HUDEP-2 (cell line): ENCODE results near the gene TMEM184B.

Experiments
- DNase-seq, 76 experiments: peaks; one replicate each; lab custom pipeline; 2025; ENCODE audit not compliant: unreplicated experiment in 76 of 76; lab: John Stamatoyannopoulos, UW

TMEM184B gene

DNA sequence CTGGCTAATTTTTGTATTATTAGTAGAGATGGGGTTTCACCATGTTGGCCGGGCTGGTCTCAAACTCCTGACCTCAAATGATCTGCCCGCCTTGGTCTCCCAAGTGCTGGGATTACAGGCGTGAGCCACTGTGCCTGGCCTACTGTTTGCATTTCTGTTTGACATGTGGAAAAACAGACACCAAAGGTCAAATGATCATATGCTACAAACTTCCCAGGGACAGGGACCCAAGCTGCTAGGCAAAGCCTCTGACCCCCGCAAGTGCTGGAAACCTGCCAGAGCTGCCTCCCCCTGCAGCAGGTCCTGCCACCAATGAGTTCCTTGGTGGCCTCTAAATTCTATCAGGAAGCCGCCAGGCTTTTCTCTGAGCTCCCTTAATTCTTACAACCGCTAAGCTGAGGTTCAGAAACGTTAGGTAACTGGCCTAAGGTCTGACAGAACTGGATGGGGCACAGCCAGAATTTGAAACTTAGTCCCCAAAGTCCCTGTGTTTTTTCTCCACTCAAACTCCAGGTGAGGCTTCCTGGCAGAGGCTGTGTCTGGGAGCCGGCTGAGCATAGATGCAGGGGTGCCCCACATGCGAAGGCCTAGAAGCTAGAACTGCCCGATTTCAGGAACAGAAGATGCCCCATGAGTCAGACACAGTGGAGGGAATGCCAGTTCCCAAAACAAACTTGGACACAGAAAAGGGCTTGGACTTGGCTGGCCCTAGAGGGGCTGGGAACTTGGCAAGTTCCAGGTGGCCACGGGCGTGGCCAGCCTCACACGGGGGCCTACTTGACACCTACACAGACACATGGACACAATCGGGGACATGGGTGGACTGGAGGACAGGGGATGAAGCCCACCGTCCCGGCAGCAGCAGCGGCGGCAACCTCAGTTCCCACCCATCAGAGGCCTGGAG, 37.1 kb upstream of the TMEM184B start:
- DNase-seq, result no peak

DNA sequence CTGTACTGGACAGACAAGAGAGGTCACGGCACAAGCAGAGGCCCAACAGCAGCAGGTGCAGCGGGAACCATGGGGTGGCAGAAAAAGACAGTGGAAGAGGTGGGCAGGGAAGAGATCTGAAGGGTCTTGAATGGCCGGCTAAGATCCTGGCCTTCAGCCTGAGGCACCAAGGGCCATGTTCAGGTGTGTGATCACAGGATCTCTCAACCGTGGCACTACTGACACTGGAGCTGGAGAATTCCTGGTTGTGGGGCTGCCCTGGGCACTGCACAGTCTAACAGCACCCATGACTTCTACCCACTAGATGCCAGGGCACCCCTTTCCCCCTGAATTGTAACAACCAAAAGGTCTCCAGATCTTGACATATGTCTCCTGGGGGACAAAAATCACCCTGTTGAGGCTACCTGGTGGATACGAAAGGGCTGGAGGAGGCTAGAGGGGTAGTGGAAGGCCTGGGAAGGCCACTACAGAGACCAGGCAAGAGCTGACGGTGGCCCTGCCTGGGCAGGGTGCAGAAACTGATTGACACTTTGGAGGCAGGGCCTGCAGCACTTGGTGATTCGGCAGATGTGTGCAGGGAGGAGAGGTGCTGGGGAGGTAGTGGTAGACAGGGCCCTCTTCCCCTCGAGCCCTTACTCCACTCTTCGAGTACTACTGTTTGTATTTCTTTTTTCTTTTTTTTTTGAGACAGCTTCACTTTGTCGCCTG, 36.1 kb upstream of the TMEM184B start:
- DNase-seq, result no peak

DNA sequence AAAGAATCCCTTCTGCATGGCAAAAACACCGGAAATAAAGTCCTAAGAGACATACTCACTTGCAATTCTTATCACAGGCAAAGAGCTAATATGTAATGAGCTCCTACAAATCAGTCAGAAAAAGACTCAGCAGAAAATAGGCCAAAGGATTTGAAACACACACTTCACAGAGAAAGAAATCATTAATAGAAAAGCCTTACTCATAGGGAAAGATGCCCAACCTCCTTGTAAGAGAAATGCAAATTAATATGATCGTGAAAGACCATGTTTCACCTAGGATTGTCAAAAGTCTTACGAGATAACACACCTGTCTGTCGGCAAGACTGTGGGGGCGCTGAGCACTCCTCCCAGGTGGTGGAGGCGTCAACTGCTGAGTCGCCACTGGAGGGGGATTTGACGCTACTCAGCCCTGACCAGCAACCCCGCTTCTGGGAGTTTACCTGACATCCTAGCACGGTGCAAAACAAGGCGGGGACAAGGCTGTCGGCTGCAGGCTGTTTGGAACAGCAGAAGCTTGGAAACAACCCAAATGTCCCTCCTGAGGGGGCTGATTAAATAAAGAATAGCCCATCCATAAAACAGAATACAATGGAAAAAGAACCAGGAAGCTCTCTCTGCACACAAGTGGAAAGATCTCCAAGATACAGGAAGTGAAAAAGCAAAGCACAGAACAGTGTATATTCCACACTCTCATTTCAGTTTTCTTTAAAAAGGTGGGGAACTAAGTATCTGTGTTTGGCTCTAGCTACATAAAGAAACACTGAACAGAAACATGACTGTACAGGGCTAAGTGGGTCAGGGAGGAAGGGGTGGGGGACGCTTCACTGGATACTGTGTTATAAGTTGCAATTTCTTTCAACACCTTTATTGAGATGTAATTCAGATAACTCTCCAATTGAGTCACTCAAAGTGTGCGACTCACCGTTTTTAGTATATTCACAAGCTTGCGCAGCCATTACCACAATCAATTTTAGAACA, 33.0 kb upstream of the TMEM184B start:
- no peak for DNase-seq

DNA sequence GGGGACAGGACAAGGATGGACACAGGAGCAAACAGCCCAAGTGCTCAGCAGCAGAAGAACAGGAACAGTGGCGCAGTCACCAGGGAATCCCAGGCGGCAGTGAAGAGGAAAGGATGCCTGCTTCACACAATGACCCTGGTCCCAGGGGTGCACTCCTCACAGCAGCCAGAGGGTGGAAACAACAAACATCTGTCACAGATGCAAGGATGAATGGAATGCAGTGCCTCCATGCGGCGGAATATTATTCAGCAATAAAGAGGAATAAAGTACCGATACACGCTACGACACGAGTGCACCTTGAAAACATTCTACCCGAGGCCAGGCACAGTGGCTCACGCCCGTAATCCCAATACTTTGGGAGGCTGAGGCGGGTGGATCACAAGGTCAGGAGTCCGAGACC, 31.7 kb upstream of the TMEM184B start:
- no peak for DNase-seq

DNA sequence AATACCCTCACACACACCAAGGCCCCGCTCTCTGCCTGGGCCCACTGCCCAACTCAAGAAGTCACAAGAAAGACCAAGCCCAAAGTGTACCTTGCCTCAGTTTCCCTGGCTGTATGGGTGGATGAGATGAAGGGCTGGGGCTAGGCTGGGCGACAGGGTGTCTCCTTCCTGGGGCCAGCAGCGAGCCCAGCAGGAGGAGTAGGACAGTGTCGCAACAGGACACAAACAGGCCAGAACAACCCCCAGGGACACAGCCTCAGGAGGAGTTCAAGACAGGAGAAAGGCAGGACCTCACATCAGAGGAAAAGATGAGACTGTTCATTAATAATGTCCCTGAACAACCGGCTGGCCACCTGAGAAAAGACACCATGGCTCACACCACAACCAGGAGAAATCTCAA, 31.2 kb upstream of the TMEM184B start:
- DNase-seq, result no peak

DNA sequence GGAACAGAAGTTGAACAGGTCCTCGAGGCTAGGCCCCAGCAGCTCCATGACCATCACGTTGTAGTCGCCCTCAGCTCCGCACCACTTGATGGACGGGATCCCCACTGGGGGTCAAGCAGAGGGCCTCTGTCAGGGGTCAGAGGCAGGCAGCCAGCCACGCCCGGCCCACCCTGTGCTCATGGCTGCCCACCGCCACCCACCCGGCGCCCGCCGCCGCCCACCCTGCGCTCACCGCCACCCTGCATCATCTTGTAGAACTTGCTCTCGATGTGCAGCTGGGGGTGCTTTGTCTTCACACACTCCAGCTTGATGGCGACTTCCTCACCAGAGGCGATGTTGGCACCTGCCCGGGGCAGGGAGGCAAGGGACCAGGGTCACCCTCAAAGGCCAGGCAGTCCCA, 30.1 kb upstream of the TMEM184B start:
- DNase-seq, result no peak

DNA sequence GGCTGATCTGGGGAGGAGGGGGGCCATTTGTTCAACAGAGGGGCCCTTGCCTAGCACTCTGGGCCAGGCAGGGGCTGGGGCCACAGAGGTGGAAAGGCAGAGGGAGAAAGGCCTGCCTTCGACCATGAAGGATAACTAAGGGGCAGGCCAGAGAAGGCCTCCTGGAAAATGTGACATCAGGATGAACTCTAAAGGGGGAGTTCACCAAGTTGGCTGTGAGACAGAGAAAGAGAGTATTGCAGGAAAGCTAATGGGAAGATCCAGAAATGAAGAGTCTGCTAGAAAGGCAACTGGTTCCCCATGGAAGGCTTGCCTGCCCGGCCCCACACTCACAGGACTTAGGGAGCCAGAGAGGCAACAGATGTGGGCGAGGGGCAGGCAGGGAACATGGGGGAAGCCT, 28.1 kb upstream of the TMEM184B start:
- DNase-seq, result no peak

DNA sequence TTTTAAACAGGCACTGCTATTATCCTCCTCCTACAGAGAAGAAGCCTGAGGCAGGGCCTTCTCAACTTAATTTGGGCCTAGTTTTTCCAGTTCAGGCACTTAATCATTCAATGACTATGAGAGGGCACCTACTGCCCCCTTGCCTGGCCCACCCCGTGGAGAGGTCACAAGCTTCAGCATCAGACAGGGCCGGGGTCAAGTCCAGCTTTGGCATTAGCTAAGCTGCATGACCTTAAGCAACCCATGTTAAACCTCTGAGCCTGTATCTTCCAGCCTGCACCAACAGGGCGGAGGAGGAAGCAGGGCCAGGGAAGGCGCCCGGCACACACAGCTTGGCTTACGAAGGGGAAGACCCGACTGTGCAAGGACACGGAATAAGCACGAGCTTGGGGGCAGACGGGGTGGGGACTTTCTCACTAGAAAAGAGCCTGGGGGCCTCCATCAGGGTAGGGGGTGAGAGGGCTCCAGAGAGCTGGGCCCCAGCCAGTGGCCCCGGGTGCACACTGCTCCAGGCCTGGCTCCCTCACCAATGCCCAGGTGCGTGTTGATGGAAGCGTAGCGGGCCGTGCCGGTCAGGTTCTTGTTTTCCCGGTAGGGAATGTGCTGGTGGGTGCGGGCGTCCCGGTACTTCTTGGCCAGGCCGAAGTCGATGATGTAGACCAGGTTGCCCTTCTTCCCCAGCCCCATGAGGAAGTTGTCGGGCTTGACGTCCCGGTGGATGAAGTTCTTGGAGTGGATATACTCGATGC, 27.6 kb upstream of the TMEM184B start:
- DNase-seq, result no peak

DNA sequence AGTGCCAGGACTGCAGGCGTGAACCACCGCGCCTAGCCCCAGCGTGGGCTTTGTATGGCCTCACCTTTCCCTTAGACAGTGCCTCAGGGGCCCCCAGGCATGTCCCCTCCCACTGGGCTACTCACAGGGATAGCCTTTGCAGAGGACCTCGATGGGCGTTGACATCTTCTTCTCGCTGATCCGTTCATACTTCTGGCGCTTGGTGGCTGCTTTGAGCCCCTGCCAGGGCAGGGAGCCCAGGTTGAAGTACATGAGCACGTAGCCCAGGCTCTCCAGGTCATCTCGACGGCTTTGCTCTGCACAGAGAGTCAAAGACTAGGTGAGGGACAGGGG, 26.9 kb upstream of the TMEM184B start:
- no peak for DNase-seq

DNA sequence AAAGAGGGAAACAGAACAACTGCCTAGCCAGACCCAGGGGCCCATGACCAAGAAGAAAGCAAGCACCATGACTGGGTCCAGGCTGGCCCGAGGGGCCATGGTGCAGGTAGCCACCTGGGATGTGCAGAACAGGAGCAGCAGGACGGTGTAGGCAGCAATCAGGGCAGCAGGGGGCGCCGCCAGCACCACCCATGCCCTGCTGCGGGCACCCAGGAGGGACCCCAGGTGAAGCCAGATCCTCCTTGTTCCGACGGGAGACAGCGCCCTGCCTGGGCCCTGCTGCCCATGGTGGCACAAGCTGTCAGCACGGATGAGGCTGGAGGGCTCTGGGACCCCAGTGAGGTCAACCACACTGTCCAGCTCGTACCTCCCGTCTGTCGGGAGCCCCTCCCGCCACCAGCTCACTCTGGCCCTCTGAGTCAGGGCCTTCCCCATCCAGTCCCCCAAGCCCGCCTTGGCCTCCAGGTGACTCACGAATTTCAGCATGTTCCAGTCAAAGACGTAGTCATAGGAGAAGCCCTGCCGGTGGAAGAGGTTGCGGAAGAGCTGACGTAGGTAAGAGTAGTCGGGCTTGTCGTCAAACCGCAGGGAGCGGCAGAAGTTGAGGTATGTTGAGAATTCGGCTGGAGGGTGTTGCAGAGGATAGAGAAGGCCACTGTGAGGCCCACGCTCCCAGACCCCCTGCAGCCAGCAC, 25.6 kb upstream of the TMEM184B start:
- DNase-seq, result peak in 10 of 76 experiments; percentile 3 to 22 (median 14)

DNA sequence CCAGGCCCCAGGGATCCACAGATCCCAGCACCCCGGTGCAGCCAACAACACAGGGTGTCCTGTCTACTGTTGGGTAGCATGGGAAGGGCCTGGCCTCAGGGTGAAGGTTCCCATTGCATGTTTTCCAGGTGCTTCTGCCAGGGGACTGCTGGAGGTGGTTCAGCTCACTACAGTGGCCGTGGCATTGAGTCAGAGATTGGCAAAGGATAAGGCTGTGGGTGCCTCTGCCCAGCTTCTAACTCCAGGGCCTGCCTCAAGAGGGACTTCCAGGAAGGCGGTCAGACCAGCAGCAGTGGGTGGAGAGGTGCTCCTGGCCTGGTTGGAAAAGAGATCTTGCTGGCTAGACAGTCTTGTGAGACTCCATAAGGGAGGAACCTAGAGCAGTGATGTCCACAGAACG, 23.6 kb upstream of the TMEM184B start:
- no peak for DNase-seq

DNA sequence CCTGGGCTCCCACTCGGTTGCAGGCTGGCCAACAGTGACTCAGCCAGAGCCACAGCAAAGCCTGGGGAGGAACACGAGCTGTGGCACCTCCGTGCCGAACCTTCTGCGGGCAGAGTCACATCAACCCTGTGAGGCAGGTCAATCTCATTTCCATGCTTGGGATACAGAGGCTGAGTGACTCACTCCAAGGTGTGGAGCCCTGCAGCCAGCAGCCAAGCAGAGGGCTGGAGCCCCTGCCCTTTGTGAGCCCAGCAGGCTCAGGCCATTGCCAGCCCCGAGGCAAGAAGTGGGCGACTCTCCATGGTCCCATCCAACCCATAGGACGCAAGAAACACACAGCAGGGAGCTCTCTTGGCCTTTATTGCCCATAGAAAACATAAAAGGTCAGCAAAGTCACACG, 23.1 kb upstream of the TMEM184B start:
- DNase-seq, result no peak

DNA sequence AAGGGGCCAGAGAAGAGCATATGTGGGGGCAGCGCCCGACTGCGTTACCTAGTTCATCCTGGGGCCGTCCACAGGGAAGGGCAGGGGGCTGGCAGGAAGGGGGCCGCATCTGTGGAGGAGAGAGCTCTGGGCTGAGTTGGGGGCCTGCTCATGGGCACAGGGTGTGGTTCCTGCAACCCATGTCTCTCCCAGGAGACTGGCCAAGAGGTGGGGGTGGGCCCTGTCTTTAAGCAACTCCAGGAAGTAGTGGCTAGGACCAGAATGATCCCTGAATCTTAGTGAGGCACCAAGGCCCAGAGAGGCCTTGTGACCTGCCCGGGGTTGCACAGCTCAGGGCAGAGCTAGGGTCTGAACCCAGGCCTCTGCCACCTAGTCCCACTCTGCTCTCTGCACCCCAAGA, 22.5 kb upstream of the TMEM184B start:
- DNase-seq, result no peak

DNA sequence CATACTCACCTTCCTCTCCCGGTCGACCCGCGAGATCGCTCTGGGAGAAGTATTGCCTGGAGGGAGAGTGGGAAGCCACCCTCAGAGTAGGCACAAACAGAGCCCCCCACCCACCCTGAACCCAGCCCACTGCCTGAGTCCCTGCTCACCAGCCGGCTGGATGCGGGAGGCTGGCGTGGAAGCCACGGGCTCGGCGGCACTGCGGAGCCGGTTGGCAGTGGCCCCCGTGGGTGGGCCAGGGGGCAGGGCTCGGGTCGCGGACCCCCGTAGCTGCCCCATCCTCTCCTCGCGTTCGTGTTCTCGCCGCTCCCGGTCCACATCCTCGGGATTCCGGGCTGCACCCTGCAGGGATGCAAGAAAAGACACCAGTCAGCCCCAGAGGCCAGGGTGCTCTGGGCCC, 21.4 kb upstream of the TMEM184B start:
- no peak for DNase-seq

DNA sequence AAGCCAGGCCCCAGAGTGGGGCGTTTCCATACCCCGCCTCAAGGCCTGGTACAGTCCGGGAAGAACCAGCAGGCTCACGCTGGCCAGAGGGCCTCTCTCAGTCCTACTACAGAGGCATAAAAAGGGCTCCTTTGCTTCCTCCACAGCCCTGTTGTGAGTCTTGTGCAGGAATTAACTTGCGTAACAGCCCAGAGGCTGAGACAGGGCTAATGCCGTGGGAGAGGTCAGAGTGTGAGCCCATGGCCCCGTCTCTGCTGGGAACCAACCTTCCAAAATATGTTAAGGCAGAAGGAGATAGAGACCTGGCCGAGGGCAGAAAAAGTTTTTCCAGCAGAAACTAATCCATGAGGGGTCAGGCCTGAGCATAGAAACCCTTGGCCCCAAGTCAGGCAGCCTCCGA, 19.9 kb upstream of the TMEM184B start:
- DNase-seq, result no peak

DNA sequence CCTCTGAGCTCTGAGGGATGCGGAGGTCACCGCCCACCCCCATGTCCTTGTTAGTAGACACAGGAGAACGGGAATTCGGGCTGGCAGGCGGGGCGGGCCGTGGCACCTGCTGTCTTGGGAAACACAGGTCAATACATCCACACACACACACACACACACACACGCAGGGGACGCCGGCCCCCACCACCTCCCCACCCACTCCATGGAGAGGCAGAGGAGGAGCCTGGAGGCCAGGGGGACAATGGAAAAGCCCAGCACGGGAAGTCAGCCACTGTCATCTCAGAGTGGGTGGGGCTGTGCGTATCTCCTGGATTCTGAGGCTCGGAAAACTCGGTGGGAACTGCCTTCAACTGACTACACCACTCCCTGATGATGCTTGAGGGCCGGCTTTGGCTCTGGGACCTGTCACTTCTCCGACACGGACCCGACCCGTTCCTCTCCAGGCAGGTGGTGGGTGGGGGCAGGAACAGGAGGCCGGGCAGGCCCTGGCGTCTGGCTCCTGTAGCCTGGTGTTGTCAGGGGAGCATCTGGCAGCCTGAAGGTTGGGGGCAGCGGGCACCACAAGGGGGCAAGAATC, 18.5 kb upstream of the TMEM184B start:
- DNase-seq, result no peak

DNA sequence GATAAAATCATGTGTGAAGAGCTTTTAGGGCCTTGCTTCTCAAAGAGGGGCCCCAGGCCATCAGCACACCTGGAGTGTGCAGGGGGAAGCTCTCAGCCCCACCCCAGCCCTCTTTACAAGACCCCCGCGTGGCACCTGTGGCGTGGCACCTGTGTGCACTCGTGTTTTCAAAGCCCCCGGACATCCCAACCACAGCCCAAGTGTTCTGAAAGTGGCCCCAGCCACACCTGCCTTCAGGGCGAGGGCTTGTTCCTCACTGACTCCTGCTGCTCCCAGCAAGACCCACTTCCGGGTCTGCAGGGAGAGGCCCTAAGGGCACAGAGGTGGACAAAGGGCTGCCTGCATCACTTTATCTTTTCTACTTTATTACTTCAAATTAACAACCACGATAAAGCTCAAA, 17.5 kb upstream of the TMEM184B start:
- DNase-seq, result no peak

DNA sequence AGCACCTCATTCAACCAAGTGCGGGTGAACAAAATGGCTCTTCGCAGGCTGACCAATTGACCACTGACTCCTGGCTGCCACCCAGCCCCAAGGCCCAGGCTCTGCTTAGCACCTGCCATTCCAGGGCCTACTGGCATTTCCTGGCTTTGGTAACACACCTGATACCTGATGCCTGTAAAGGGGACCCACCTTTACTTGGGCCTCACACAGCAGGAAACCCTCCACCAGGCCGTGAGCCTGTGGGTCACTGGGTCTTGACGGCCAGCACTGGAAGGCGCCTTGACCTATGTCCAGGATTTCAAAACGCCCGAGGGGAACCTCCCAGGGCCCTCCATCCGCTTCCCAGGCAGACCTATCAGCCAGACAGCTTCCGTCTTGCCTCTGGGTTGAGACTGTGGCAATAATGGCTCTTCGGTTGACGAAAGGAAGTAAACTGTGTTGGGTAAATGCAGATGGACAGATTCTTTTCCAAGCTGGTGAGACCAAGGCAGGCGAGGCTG, 16.8 kb upstream of the TMEM184B start:
- no peak for DNase-seq

DNA sequence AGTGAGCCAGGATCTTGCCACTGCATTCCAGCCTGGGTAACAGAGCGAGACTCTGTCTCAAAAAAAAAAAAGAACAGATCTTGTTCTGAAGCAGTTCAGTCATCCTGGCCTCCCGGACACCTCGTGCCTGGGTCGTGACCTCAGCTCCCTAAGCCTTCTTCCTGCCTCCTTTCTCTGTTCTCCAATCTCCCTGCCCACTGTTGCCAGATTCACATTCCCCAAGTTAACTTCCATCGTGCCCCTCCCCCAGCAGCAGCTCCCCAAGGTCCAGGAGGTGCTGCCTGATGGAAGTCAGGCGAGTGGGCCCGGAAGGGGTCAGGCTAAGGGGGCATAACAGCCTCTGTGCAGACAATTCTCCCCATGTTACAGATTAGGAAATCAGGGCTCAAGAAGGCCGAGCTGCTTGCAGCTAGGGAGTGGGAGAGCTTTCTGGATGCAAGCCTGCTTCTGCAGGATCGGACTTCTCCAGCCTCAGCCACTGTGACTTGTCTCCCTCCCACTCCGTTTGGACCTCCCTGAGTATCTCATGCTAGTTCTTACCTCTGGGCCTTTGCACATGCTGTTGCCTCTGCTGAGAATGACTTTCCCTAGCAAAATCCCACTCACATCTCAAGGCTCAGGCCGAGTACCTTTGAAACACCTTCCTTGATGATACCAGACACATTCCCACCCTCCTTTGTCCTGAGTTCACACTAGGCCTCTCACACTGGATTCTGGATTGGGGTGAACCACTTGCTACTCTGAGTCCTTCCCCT, 14.3 kb upstream of the TMEM184B start:
- DNase-seq, result no peak
